ENCODE measurements around the gene FXYD7. TPM values are rescaled to one million over a fixed set of nuclear protein-coding genes. Genes with fewer than 3 reads are reported as not detected.
A peak's percentile ranks its signal among the peaks of the same experiment; 100 is the strongest.

The FXYD7 gene
- total RNA-seq, 1 experiment from 2014 or later = 0.71 TPM

- POLR2A ChIA-PET = no interaction called here
- H3K27me3 ChIP-seq (ENCODE audit: insufficient read depth, low read length) = no peaks in the 10 kb centered on the region
- no peaks in the 10 kb centered on the region for H3K36me3 ChIP-seq (ENCODE audit: control insufficient read depth in 1 of 2, insufficient read depth in 2 of 2, low read length in 2 of 2)
- intact Hi-C loops (cut with micrococcal nuclease) = no loop called here
- CTCF ChIA-PET = no interaction called here
- no peak overlapping the region for H3K9ac ChIP-seq (ENCODE audit: low read length)
- RAD21 ChIA-PET (ENCODE audit: low non-redundant PET in 1 of 2, low total read pairs in 2 of 2, uncharacterized antibody in 2 of 2, unreplicated experiment in 2 of 2) = no interaction called here
- H3K9me3 ChIP-seq (ENCODE audit: control insufficient read depth in 1 of 2, insufficient read depth in 1 of 2, low read depth in 1 of 2, low read length in 2 of 2) = no peaks in the 10 kb centered on the region
- H3K27ac ChIP-seq (ENCODE audit: low read depth, low read length) = no peak overlapping the region
- H3K79me2 ChIP-seq (ENCODE audit: insufficient read depth, low read length) = no peaks in the 10 kb centered on the region
- no peak overlapping the region for H3K4me3 ChIP-seq (replicated peaks in 1 of 2; ENCODE audit: low read depth in 1 of 2, low read length in 2 of 2)
- H3K9me2 ChIP-seq (ENCODE audit: insufficient read depth) = no peaks in the 10 kb centered on the region
- no peaks in the 10 kb centered on the region for H4K20me1 ChIP-seq (ENCODE audit: insufficient read depth)
- DNase-seq (ENCODE audit: low read depth, low spot score) (no peak), ATAC-seq (peak; percentile 11; the same call in 1 of the 2 replicates)
- TF ChIP-seq TCF7L2 (IDR thresholded peaks at IDR 0.05; ENCODE audit: borderline replicate concordance, extremely low read depth, insufficient read depth, insufficient read length) (no peak), RAD21 (IDR thresholded peaks at IDR 0.05; ENCODE audit: low read depth) (no peak)
- BruUV-seq (replicated peaks) = no TSS peak
- H3K4me1 ChIP-seq (ENCODE audit: control insufficient read depth in 1 of 2, insufficient read depth in 2 of 2, low read length in 2 of 2) = peaks cover 5 to 24% of the 10 kb centered on the region in 2 experiments; a peak in 2 of 4 replicates
- H2AFZ ChIP-seq (ENCODE audit: low read depth, low read length, poor library complexity, severe bottlenecking) = peak overlapping the region; percentile 41
- H3K4me2 ChIP-seq (ENCODE audit: low read length) = peak overlapping the region; percentile 44
These were observed 33.1 kb downstream of the FXYD7 start for GRCh38 chr19:35176181-35176570.

- Histone ChIP-seq H3K79me2 (ENCODE audit: insufficient read depth, low read length) (no peaks in the 10 kb centered on the region), H4K20me1 (ENCODE audit: insufficient read depth) (no peaks in the 10 kb centered on the region), H3K27me3 (ENCODE audit: insufficient read depth, low read length) (no peaks in the 10 kb centered on the region), H3K36me3 (ENCODE audit: control insufficient read depth in 1 of 2, insufficient read depth in 2 of 2, low read length in 2 of 2) (no peaks in the 10 kb centered on the region), H3K4me3 (replicated peaks in 1 of 2; ENCODE audit: low read depth in 1 of 2, low read length in 2 of 2) (no peak overlapping the region), H3K4me2 (ENCODE audit: low read length) (no peak overlapping the region), H3K9me2 (ENCODE audit: insufficient read depth) (no peaks in the 10 kb centered on the region), H3K4me1 (ENCODE audit: control insufficient read depth in 1 of 2, insufficient read depth in 2 of 2, low read length in 2 of 2) (peaks cover 5 to 24% of the 10 kb centered on the region in 2 experiments; a peak in 2 of 4 replicates), H3K9ac (ENCODE audit: low read length) (no peak overlapping the region), H3K27ac (ENCODE audit: low read depth, low read length) (no peak overlapping the region), H3K9me3 (ENCODE audit: control insufficient read depth in 1 of 2, insufficient read depth in 1 of 2, low read depth in 1 of 2, low read length in 2 of 2) (no peaks in the 10 kb centered on the region), H2AFZ (ENCODE audit: low read depth, low read length, poor library complexity, severe bottlenecking) (no peak overlapping the region)
- ChIA-PET POLR2A (interaction anchor here (1.8 kb wide), 1 partner anchor 10 kb away, joined by 3 read pairs; no protein-coding TSS in a partner anchor), RAD21 (ENCODE audit: low non-redundant PET in 1 of 2, low total read pairs in 2 of 2, uncharacterized antibody in 2 of 2, unreplicated experiment in 2 of 2) (no interaction called here), CTCF (no interaction called here)
- DNase-seq (ENCODE audit: low read depth, low spot score) = no peak
- no peak for ATAC-seq
- TF ChIP-seq REST (IDR thresholded peaks at IDR 0.05; ENCODE audit: low read depth) (no peak), FOSL1 (IDR thresholded peaks at IDR 0.05; ENCODE audit: low read depth) (no peak), EZH2phosphoT487 (IDR thresholded peaks at IDR 0.05; ENCODE audit: borderline replicate concordance) (no peak), MAX (IDR thresholded peaks at IDR 0.05) (no peak), SIN3A (IDR thresholded peaks at IDR 0.05; ENCODE audit: low read depth) (no peak)
- no TSS peak for BruUV-seq (replicated peaks)
- intact Hi-C loops (cut with micrococcal nuclease) = no loop called here
These were observed 34.6 kb downstream of the FXYD7 start for GRCh38 chr19:35177377-35178274.

All from HCT116 (cell line).